Ovary (tissue), 9 donors: Measurements from ENCODE around the gene NPC2. TPM values are rescaled to one million over a fixed set of nuclear protein-coding genes. Genes with fewer than 3 reads are reported as not detected.

ENCODE experiments used
- DNase-seq, 5 donors: peaks; one replicate each; pipeline ENCODE4 v3.0.0-alpha.2; 2019 to 2020
- H3K27ac ChIP-seq, 2 donors: fragments of 200-600 bp; one replicate each; pipeline versions ENCODE4 v1.5.1 to v1.8.0; 2019 to 2022
- H3K27me3 ChIP-seq: fragments of 200-600 bp; one replicate; pipeline ENCODE4 v1.8.0; 2022
- H3K36me3 ChIP-seq: fragments of 200-600 bp; sonication (generic); one replicate; pipeline ENCODE4 v1.5.1; 2019
- H3K4me1 ChIP-seq: one replicate; pipeline ENCODE4 v1.8.1; 2013; ENCODE audit warnings: mild to moderate bottlenecking, moderate library complexity; ENCODE audit not compliant: insufficient read depth
- H3K4me3 ChIP-seq: fragments of 200-600 bp; sonication (generic); one replicate; pipeline ENCODE4 v1.5.1; 2017
- H3K9me3 ChIP-seq, 2 donors: fragments of 200-600 bp in 1 of 2; sonication (generic) in 1 of 2; one replicate each; pipeline versions ENCODE4 v1.5.1 to v1.8.1; 2013 to 2019; ENCODE audit warnings: mild to moderate bottlenecking in 1 of 2, moderate library complexity in 1 of 2
- CTCF ChIP-seq, 3 donors: fragments of 450-650 bp in 2 of 3; fragments of 200-600 bp in 1 of 3; IDR thresholded peaks; one replicate each; pipeline versions ENCODE4 v1.5.1 to v1.8.0; 2016 to 2022; ENCODE audit warnings: antibody characterized with exemption in 3 of 3, mild to moderate bottlenecking in 1 of 3
- EP300 ChIP-seq: sonication (generic); formaldehyde crosslinking; IDR thresholded peaks from one replicate; pipeline ENCODE4 v1.6.1; 2017; ENCODE audit warnings: antibody characterized with exemption
- POLR2A ChIP-seq: fragments of 450-650 bp; IDR thresholded peaks from one replicate; pipeline ENCODE4 v1.6.1; 2017; ENCODE audit warnings: antibody characterized with exemption, mild to moderate bottlenecking, moderate library complexity
- WGBS, 3 donors: extraction: QIAGEN DNeasy Blood & Tissue Kit in 1 of 3; methylation state at CpG; one replicate each; pipeline versions ENCODE4 v1.1.5 to v1.1.7; 2013 to 2017; 5-methylcytosine and 5-hydroxymethylcytosine counted together
- intact Hi-C, 4 donors: fragments of 100-400 bp; cut with DNase I; formaldehyde crosslinking; loops; one replicate each; pipeline versions ENCODE4 v1.11.0 to v1.15.1; 2022 to 2023
- polyA plus RNA-seq, 2 donors: library from polyadenylated mRNA; stranded (reverse); fragments of 200-250 nt in 1 of 2; fragments of 350-450 nt in 1 of 2; fragmentation: Illumina TruSeq in 1 of 2; extraction: RNeasy Lipid Tissue Mini Kit (QIAGEN cat#74804) in 1 of 2; gene quantifications; one replicate each; pipeline ENCODE4 v1.2.3, GENCODE V29; 2013 to 2014
- total RNA-seq, 7 donors: library from RNA; depleted of rRNA in 2 of 7; stranded (reverse); fragments of >200 nt in 2 of 7; fragmentation: NEBNext Ultra II Directional in 3 of 7; extraction: Animal tissue kit (Norgen Biotek cat#: 25700) in 3 of 7; gene quantifications; one replicate each; pipeline versions ENCODE4 v1.1.0 to v1.2.4, GENCODE V29; 2016 to 2023
- donor health status: DM: no; HTN: no; CAD: no; lungs with moderate emphysema.
- donor health status: DM: no; HTN: no; CAD: no.
- donor health status: Bipolar disorder and iron deficiency.
- donor health status: DM: yes; HTN: yes; CAD: no.
- donor health status: DM: no; HTN: no; CAD: no.
- donor health status: DM: yes; HTN: yes; CAD: no.

NPC2 gene
- total and polyA plus RNA-seq, 9 donors: 175 to 506 (median 243) TPM

GRCh38 chr14:74518221-74518620 lies 25.1 kb upstream of the NPC2 start:
- peak in 1 of 5 donors; percentile 21 for DNase-seq
- 92 to 96% (median 95%) methylated on average over 6 of the region's 6 CpGs for WGBS, 3 donors
- Histone ChIP-seq H3K36me3 (no peaks in the 10 kb centered on the region), H3K27ac (no peak overlapping the region), H3K4me1 (no peaks in the 10 kb centered on the region), H3K27me3 (no peaks in the 10 kb centered on the region), H3K9me3 (no peaks in the 10 kb centered on the region), H3K4me3 (no peak overlapping the region)
- TF ChIP-seq POLR2A (no peak), CTCF (IDR thresholded peaks at IDR 0.05) (no peak), EP300 (no peak)
- intact Hi-C loops: no loop called here

GRCh38 chr14:74517731-74518130 lies 24.6 kb upstream of the NPC2 start:
- 78 to 87% (median 82%) methylated on average over 4 of the region's 4 CpGs for WGBS, 3 donors
- intact Hi-C loops: no loop called here
- no peaks in the 10 kb centered on the region for H3K36me3 ChIP-seq
- H3K4me1 ChIP-seq: no peaks in the 10 kb centered on the region
- no peak overlapping the region for H3K27ac ChIP-seq
- H3K4me3 ChIP-seq: no peak overlapping the region
- no peaks in the 10 kb centered on the region for H3K9me3 ChIP-seq
- TF ChIP-seq EP300 (no peak), POLR2A (no peak), CTCF (IDR thresholded peaks at IDR 0.05) (no peak)
- DNase-seq: peak in 1 of 5 donors; percentile 29
- no peaks in the 10 kb centered on the region for H3K27me3 ChIP-seq

GRCh38 chr14:74516451-74517160 lies 23.5 kb upstream of the NPC2 start:
- no peak for TF ChIP-seq POLR2A
- TF ChIP-seq EP300: no peak
- no peak for TF ChIP-seq CTCF (IDR thresholded peaks at IDR 0.05)
- Histone ChIP-seq H3K9me3 (no peaks in the 10 kb centered on the region), H3K36me3 (no peaks in the 10 kb centered on the region), H3K27ac (no peak overlapping the region), H3K4me1 (no peaks in the 10 kb centered on the region), H3K27me3 (no peaks in the 10 kb centered on the region), H3K4me3 (no peak overlapping the region)
- peak in 2 of 5 donors; percentile 23 to 55 for DNase-seq
- 76 to 89% (median 80%) methylated on average over 12 of the region's 12 CpGs for WGBS, 3 donors
- intact Hi-C loops: no loop called here

GRCh38 chr14:74515891-74516412 lies 22.8 kb upstream of the NPC2 start:
- Histone ChIP-seq H3K27ac (no peak overlapping the region), H3K36me3 (no peaks in the 10 kb centered on the region), H3K4me3 (no peak overlapping the region), H3K9me3 (no peaks in the 10 kb centered on the region), H3K4me1 (peaks cover 2% of the 10 kb centered on the region), H3K27me3 (no peaks in the 10 kb centered on the region)
- WGBS, 3 donors: 90 to 94% (median 92%) methylated on average over 8 of the region's 8 CpGs
- TF ChIP-seq EP300 (no peak), POLR2A (no peak), CTCF (IDR thresholded peaks at IDR 0.05) (no peak)
- intact Hi-C loops: no loop called here
- DNase-seq: peak in 1 of 5 donors; percentile 25
